Fibroblast of mammary gland (primary cell): ENCODE data around the gene GABPB1.

Source experiments
- DNase-seq: peaks from one replicate; pipeline ENCODE4 v3.0.0-alpha.2; 2010; ENCODE audit warnings: low read depth
- H3K4me3 ChIP-seq: 2 replicates; pipeline ENCODE4 v1.5.1; 2011; ENCODE audit warnings: low read depth, mild to moderate bottlenecking, low read length, moderate library complexity; ENCODE audit not compliant: control insufficient read depth
- CTCF ChIP-seq: conservative IDR thresholded peaks from 2 replicates; pipeline ENCODE4 v1.5.1; 2011; ENCODE audit warnings: low read depth, low read length, inconsistent platforms; ENCODE audit not compliant: control insufficient read depth, insufficient read depth

The GABPB1 gene

GRCh38 chr15:50321680-50322210 lies 33.3 kb downstream of the GABPB1 start:
- H3K4me3 ChIP-seq: no peak overlapping the region
- no peak for DNase-seq
- no peak for TF ChIP-seq CTCF

DNA sequence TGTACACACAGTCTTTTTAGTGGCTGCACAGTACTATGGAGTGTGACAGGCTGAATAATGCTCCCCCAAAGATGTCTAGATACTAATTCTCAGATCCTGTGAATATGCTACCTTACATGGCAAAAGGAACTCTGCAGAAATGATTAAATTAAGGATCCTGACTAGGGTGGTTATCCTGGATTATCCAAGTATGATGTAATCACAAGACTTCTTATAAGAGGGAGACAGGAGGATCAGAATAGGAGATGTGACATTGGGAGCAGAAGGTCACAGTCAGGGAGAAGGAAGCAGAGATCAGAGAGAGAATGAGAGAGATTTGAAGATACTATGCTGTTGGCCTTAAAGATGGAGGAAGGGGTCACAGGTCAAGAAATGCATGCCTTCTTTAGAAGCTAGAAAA lies 34.5 kb downstream of the GABPB1 start:
- DNase-seq: no peak
- no peak for TF ChIP-seq CTCF
- no peak overlapping the region for H3K4me3 ChIP-seq

- no peak overlapping the region for H3K4me3 ChIP-seq
- no peak for DNase-seq
- TF ChIP-seq CTCF: no peak
These were observed 36.3 kb downstream of the GABPB1 start for GRCh38 chr15:50318697-50319096.

DNA sequence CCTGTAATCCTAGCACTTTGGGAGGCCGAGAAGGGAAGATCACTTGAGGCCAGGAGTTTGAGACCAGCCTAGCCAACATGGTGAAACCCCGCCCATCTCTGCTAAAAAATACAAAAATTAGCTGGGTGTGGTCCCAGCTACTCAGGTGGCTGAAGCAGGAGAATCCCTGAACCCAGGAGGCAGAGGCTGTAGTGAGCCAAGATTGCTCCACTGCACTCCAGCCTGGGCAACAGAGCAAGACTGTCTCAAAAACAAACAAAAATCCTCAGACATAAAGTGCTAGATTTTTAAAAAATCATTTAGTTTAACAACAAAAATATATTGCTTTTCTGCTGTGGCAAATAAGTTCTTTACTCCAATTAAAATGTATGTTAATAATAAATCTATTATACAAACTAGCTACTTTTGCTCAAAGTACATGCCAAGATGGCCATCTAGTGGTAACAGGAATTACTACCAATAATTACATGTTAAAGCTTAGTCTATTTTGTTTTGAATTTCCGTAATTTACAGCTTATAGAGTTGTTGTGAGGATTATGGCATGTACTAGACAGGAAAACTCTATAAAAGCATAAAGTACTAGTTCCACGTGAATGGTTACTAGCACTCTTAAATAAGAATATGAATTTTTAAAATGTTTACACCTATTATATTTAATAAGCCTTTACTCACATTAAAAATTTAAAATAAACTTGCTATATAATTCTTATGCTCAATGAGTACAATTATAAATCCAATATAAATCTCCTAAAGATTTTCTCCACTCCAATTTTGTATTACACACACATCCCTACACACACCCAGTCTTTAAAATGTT lies 39.0 kb downstream of the GABPB1 start:
- TF ChIP-seq CTCF: peak; percentile 70
- H3K4me3 ChIP-seq: no peak overlapping the region
- DNase-seq: peak; percentile 70

GRCh38 chr15:50312636-50313035 lies 42.4 kb downstream of the GABPB1 start:
- TF ChIP-seq CTCF: no peak
- H3K4me3 ChIP-seq: no peak overlapping the region
- no peak for DNase-seq

- TF ChIP-seq CTCF: no peak
- no peak for DNase-seq
- no peak overlapping the region for H3K4me3 ChIP-seq
These were observed 47.2 kb downstream of the GABPB1 start for GRCh38 chr15:50307799-50308198.
